ENCODE results near the gene NQO2. TPM values are rescaled to one million over a fixed set of nuclear protein-coding genes. Genes with fewer than 3 reads are reported as not detected.

The NQO2 gene
- polyA plus RNA-seq, 1 experiment: 34.3 TPM

GRCh38 chr6:2979819-2980464 is 19.8 kb upstream of the NQO2 start:
- ChIA-PET POLR2A (no interaction called here), CTCF (interaction anchor here (4.5 kb wide), 1 partner anchor 27 kb away, joined by 47 read pairs; no protein-coding TSS in a partner anchor)
- DNase-seq (ENCODE audit: low read depth, low spot score): no peak
- TF ChIP-seq, protein P1, sequence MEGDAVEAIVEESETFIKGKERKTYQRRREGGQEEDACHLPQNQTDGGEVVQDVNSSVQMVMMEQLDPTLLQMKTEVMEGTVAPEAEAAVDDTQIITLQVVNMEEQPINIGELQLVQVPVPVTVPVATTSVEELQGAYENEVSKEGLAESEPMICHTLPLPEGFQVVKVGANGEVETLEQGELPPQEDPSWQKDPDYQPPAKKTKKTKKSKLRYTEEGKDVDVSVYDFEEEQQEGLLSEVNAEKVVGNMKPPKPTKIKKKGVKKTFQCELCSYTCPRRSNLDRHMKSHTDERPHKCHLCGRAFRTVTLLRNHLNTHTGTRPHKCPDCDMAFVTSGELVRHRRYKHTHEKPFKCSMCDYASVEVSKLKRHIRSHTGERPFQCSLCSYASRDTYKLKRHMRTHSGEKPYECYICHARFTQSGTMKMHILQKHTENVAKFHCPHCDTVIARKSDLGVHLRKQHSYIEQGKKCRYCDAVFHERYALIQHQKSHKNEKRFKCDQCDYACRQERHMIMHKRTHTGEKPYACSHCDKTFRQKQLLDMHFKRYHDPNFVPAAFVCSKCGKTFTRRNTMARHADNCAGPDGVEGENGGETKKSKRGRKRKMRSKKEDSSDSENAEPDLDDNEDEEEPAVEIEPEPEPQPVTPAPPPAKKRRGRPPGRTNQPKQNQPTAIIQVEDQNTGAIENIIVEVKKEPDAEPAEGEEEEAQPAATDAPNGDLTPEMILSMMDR (IDR thresholded peaks at IDR 0.05; ENCODE audit: low read depth, low read length): no peak
- Histone ChIP-seq H3K4me3 (ENCODE audit: low read depth, low read length) (no peak overlapping the region), H3K9me3 (ENCODE audit: control insufficient read depth, insufficient read depth, low read length) (no peaks in the 10 kb centered on the region; the same call in 1 of the 2 replicates), H3K27ac (ENCODE audit: low read depth, low read length) (no peak overlapping the region), H3K27me3 (ENCODE audit: control insufficient read depth, insufficient read depth, low read length) (no peaks in the 10 kb centered on the region)

DNA sequence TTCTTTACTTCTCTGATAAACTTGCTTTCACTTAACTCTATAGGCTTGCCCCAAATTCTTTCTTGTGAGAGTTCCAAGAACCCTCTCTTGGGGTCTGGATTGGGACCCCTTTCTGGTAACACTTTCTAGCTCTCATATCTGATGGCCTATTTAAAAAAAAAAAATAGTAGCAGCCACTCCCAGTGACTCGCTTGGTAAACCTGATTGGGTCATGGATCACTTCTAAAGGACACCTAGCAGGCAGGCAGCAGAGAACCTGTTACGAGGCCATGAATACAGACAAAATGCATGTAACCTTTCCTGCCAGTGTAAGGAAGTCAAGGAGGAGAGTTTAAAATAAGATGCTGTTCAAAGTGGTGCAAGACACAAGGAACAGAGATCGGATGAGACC is 19.2 kb upstream of the NQO2 start:
- ChIA-PET CTCF (interaction anchor here (4.5 kb wide), 1 partner anchor 28 kb away, joined by 47 read pairs; no protein-coding TSS in a partner anchor), POLR2A (no interaction called here)
- Histone ChIP-seq H3K4me3 (ENCODE audit: low read depth, low read length) (no peak overlapping the region), H3K27ac (ENCODE audit: low read depth, low read length) (no peak overlapping the region), H3K27me3 (ENCODE audit: control insufficient read depth, insufficient read depth, low read length) (no peaks in the 10 kb centered on the region), H3K9me3 (ENCODE audit: control insufficient read depth, insufficient read depth, low read length) (no peaks in the 10 kb centered on the region; the same call in 1 of the 2 replicates)
- TF ChIP-seq, protein P1 (IDR thresholded peaks at IDR 0.05; ENCODE audit: low read depth, low read length): no peak
- DNase-seq (ENCODE audit: low read depth, low spot score): no peak

DNA sequence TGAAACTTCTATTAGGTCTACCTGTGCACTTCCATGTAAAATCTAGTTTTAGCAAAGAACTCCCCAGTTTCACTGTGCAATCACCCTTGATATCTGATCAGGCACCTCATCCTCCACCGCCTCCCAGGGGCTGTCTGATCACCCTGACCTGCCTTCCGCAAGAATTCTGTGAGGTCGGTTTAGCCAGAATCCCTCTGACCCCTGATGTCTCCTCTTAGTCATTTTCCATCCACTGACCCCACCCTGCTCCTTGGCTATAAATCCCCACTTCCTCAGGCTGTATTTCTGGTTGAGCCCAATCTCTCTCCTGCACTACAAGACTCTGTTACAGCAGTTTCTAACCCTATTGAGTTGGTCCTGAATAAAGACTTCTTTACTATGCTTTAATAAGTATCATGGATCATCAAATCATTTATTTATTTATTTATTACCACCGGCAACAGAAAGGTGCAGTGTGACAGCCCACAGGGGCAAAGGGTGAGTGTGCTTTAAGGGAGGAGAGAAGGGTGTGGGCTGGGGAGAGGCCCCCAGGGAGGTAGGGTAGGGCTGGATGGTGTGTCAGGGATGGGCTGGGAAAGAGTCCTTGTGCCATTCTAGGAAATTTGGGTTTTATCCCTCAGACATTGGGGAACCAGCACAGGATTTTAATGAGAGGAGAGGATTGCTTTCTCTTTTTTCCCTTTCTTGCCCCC is 17.1 kb upstream of the NQO2 start:
- no peak for DNase-seq (ENCODE audit: low read depth, low spot score)
- H3K4me3 ChIP-seq (ENCODE audit: low read depth, low read length): no peak overlapping the region
- ChIA-PET POLR2A (no interaction called here), CTCF (interaction anchor here (1.6 to 2.5 kb wide), 2 partner anchors 30 to 191 kb away, joined by 4 to 18 read pairs; no protein-coding TSS in a partner anchor)
- TF ChIP-seq, protein P1 (IDR thresholded peaks at IDR 0.05; ENCODE audit: low read depth, low read length): no peak
- no peaks in the 10 kb centered on the region for H3K27me3 ChIP-seq (ENCODE audit: control insufficient read depth, insufficient read depth, low read length)
- no peaks in the 10 kb centered on the region; the same call in 1 of the 2 replicates for H3K9me3 ChIP-seq (ENCODE audit: control insufficient read depth, insufficient read depth, low read length)
- no peak overlapping the region for H3K27ac ChIP-seq (ENCODE audit: low read depth, low read length)

DNA sequence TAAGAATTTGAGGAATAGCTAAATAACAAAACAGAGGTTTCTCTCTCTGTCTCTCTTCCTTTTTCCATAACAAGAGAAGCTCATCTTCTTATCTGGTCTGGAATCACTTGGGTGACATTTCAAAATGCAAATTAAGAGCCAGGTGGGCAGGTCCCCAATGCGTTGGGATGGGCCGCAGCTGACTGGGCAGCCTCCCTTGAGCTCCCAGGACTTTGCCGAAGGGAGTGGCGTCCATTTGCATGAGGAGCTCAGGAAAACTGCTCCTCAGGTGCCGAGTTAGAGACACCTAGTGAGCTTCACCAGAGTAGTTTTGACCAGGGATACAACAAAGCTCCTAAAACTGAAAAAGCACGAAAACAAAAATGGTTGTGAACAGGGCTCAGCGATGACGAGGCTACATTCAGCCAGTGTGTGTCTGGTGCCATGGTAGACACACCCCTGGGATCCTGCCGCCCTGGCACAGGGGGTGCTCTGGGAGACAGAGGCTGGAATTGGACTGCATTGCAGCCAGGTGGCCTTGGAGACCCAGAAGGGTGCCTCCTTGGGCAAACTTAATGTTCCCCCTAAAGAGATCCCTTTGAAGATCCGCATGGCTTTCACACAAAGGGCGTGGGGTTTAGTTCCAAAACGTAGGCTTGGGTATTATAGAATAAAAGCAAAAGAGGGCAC is 14.8 kb upstream of the NQO2 start:
- no peak for DNase-seq (ENCODE audit: low read depth, low spot score)
- CTCF ChIA-PET: interaction anchor here (0.7 to 2.5 kb wide), 2 partner anchors 33 to 193 kb away, joined by 5 to 18 read pairs; no protein-coding TSS in a partner anchor
- POLR2A ChIA-PET: interaction anchor here (0.5 kb wide), 1 partner anchor 91 kb away, joined by 6 read pairs; no protein-coding TSS in a partner anchor
- TF ChIP-seq, protein P1 (IDR thresholded peaks at IDR 0.05; ENCODE audit: low read depth, low read length): no peak
- H3K27me3 ChIP-seq (ENCODE audit: control insufficient read depth, insufficient read depth, low read length): no peaks in the 10 kb centered on the region
- H3K9me3 ChIP-seq (ENCODE audit: control insufficient read depth, insufficient read depth, low read length): no peaks in the 10 kb centered on the region; the same call in 1 of the 2 replicates
- no peak overlapping the region for H3K4me3 ChIP-seq (ENCODE audit: low read depth, low read length)
- H3K27ac ChIP-seq (ENCODE audit: low read depth, low read length): no peak overlapping the region
